GM12891 (cell line): ENCODE data around the gene HECTD2.

Source experiments
- PAX5 ChIP-seq: IDR thresholded peaks from 2 replicates; pipeline ENCODE4 v1.6.1; 2011; ENCODE audit warnings: low read length, moderate library complexity, mild to moderate bottlenecking; ENCODE audit not compliant: insufficient read depth, severe bottlenecking
- POLR2A ChIP-seq: IDR thresholded peaks from 2 replicates; pipeline ENCODE4 v1.6.1; 2011; ENCODE audit warnings: low read depth, low read length, control low read depth
- POLR2AphosphoS5 ChIP-seq: IDR thresholded peaks from 2 replicates; pipeline ENCODE4 v1.6.1; 2011; ENCODE audit warnings: low read depth, low read length, control low read depth
- POU2F2 ChIP-seq: IDR thresholded peaks from 2 replicates; pipeline ENCODE4 v1.6.1; 2011; ENCODE audit warnings: low read depth, mild to moderate bottlenecking, control low read depth, low read length, moderate library complexity
- SPI1 ChIP-seq: IDR thresholded peaks from 2 replicates; pipeline ENCODE4 v1.6.1; 2011; ENCODE audit warnings: low read depth, low read length, control low read depth
- TAF1 ChIP-seq: IDR thresholded peaks from 2 replicates; pipeline ENCODE4 v1.6.1; 2011; ENCODE audit warnings: low read depth, low read length, control low read depth

- TF ChIP-seq TAF1 (no peak), POLR2A (no peak), POLR2AphosphoS5 (no peak), POU2F2 (no peak), PAX5 (no peak), SPI1 (no peak)
Observed at GRCh38 chr10:91562839-91563581, 152.9 kb downstream of the HECTD2 start.
